GM12865 (cell line): Measurements from ENCODE around the gene C6orf89.

Experiments used
- DNase-seq: peaks from one replicate; pipeline ENCODE4 v3.0.0; 2010; ENCODE audit warnings: low read depth
- H3K4me3 ChIP-seq: 2 replicates; pipeline ENCODE4 v1.5.1; 2011; ENCODE audit warnings: mild to moderate bottlenecking, low read depth, low read length, control low read depth
- TF ChIP-seq, protein P1 (sequence below): IDR thresholded peaks from 2 replicates; pipeline ENCODE4 v1.5.1; 2011; ENCODE audit warnings: low read length, control low read depth, low read depth, inconsistent platforms; ENCODE audit not compliant: insufficient read depth; ENCODE audit errors: missing control alignments

Gene C6orf89

DNA sequence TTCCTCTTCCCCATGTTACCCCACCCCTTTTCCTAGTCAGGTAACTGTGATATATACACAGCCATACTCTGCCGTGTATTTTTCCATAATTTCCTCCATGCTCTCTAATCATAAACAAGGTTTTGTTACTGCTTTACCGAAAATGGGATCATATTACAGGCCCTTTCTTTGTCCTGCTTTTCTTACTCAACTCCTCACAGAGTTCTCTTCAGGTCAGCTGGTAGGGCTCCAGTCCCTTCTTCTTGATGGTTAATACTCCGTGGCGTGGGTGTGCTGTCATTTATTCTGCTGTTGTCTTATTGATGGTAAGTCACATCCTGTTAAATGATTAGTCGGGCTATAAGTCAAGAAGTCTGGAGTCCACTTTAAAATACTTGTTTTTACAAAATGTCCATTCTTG, 43.9 kb downstream of the C6orf89 start:
- H3K4me3 ChIP-seq = no peak overlapping the region
- TF ChIP-seq, protein P1, sequence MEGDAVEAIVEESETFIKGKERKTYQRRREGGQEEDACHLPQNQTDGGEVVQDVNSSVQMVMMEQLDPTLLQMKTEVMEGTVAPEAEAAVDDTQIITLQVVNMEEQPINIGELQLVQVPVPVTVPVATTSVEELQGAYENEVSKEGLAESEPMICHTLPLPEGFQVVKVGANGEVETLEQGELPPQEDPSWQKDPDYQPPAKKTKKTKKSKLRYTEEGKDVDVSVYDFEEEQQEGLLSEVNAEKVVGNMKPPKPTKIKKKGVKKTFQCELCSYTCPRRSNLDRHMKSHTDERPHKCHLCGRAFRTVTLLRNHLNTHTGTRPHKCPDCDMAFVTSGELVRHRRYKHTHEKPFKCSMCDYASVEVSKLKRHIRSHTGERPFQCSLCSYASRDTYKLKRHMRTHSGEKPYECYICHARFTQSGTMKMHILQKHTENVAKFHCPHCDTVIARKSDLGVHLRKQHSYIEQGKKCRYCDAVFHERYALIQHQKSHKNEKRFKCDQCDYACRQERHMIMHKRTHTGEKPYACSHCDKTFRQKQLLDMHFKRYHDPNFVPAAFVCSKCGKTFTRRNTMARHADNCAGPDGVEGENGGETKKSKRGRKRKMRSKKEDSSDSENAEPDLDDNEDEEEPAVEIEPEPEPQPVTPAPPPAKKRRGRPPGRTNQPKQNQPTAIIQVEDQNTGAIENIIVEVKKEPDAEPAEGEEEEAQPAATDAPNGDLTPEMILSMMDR = no peak
- no peak for DNase-seq

DNA sequence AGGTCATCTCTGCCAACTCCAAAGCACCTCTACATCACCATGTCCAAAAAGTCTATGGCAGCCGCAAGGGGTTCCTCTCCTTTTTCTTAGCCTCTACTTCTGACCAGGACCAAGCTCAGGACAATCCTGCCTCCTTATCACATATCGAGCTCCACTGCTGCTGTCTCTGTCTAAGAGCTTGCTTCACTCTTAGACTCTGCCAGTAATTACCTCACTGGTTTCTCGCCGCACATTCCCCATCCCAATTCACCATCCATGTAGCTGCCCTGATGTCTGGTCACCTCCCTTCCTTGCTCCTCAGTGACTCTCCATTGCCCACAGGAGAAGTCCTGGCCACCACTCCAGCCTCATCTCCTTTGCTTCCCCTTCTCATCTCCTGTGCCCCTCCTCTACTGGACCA, 44.7 kb downstream of the C6orf89 start:
- no peak overlapping the region for H3K4me3 ChIP-seq
- TF ChIP-seq, protein P1 = no peak
- DNase-seq = no peak

DNA sequence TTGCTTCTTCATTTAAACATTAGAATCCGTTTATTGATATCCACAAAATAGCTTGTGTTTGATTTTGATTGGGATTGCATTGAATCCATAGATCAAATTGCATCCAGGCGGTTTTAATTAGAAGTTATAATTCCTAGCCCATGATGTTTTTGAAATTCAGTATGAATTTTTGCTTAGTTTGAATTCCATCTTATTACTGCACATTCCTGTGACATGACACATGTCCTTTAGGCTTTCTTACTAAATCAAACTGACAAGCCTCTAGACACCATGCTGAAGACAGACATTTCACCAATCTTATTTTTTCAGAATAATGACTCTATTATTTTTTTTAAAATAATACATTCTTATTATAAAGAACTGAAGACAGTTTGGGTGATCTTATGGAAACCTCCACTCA, 47.4 kb downstream of the C6orf89 start:
- no peak overlapping the region for H3K4me3 ChIP-seq
- no peak for DNase-seq
- TF ChIP-seq, protein P1 = no peak

DNA sequence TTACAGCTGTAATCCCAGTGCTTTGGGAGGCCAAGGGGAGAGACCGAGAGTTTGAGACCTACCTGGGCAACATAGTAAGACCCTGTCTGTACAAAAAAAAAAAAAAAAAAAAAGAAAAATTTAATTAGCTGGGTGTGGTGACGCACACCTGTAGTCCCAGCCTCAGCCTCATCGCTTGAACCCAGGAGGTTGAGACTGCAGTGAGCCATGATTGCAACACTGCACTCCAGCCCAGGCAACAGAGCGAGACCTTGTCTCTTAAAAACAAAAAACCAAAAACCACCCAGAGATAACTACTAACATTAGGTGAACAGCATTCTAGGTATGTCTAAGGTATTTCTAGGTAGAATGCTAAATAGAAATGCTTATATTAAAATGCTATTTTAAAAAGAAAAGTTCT, 47.8 kb downstream of the C6orf89 start:
- TF ChIP-seq, protein P1 = no peak
- DNase-seq = no peak
- no peak overlapping the region for H3K4me3 ChIP-seq

DNA sequence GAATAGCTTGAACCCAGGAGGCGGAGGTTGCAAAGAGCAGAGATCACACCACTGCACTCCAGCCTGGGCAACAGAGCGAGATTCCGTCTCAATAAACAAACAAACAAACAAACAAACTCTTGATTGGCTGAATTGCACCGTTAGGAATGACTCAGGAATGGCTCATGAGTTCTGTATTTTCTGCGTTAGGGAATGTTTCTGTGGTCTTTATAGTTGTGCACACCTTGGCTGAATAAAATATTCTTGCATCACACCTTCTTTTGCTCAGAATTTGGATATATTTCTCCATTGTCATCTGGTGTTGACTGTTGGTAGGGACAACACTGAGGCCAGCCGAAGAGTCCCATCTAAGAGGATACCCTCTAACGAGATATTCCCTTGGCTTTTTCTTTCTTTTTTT, 49.1 kb downstream of the C6orf89 start:
- H3K4me3 ChIP-seq = no peak overlapping the region
- TF ChIP-seq, protein P1 = no peak
- DNase-seq = no peak

DNA sequence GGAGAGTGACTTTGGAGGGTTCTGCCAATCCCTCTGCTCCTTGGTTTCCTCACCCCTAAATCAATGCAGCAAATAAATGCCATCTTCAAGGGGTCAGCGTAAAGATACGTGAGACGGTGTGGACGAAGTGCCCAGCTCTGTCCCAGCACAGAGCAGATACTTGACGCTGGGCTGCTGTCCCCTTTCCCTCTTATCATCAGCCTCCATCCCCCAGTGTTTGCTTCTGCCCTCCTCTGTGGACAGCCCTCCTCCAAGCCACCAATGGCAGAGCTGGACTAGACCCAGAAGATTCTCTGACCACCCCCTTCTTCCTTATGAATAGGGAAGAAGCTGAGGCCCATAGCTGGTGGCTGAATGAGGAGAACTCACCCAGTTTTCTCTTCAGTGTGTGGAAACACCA, 51.1 kb downstream of the C6orf89 start:
- no peak overlapping the region for H3K4me3 ChIP-seq
- no peak for DNase-seq
- TF ChIP-seq, protein P1 = no peak

DNA sequence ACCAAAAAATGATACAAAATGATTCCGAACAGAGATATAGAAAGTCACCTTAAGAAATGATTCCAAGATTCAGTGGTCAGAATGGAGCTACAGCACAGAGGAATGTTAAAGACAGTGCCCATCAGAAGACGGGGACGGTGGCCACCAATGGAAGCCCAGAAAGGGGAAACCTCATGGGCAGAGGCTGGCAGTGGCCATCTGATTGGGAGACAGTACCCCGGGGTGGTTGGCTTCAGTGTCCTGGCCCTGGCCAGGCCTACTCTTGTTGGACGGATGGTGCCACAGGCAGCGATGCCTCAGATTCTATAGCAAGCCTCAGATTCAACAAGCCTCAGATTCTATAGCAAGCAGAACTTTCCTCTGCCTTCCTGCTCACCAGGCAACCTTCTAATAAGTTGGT, 52.1 kb downstream of the C6orf89 start:
- TF ChIP-seq, protein P1 = no peak
- H3K4me3 ChIP-seq = no peak overlapping the region
- no peak for DNase-seq
